HepG2 (cell line): ENCODE measurements around the gene AAMP. TPM values are rescaled to one million over a fixed set of nuclear protein-coding genes. Genes with fewer than 3 reads are reported as not detected.

Experiments used
- GABPB1 ChIP-seq: IDR thresholded peaks from 2 replicates; pipeline ENCODE4 v1.6.1; 2016; ENCODE audit warnings: mild to moderate bottlenecking, missing genetic modification reagents, moderate library complexity, missing compliant biosample characterization
- GZF1 ChIP-seq: sonication (generic); formaldehyde crosslinking; IDR thresholded peaks from 2 replicates; pipeline ENCODE4 v1.5.1; 2020; ENCODE audit warnings: mild to moderate bottlenecking, missing genetic modification reagents
- HNF4A ChIP-seq: sonication (generic); formaldehyde crosslinking; IDR thresholded peaks from 2 replicates; pipeline ENCODE4 v1.4.0; 2020; ENCODE audit warnings: missing genetic modification reagents
- IKZF5 ChIP-seq: IDR thresholded peaks from 2 replicates; pipeline ENCODE4 v1.6.1; 2018; ENCODE audit warnings: missing genetic modification reagents, mild to moderate bottlenecking, missing compliant biosample characterization
- KAT7 ChIP-seq: IDR thresholded peaks from 2 replicates; pipeline ENCODE4 v1.6.1; 2018; ENCODE audit warnings: borderline replicate concordance, missing compliant biosample characterization
- MATR3 ChIP-seq: sonication (generic); formaldehyde crosslinking; IDR thresholded peaks from 2 replicates; pipeline ENCODE4 v1.4.0; 2020; ENCODE audit warnings: missing genetic modification reagents
- NR1H2 ChIP-seq: sonication (generic); formaldehyde crosslinking; IDR thresholded peaks from 2 replicates; pipeline ENCODE4 v1.8.1; 2022; ENCODE audit warnings: low read depth, missing genetic modification reagents, borderline replicate concordance
- PAXIP1 ChIP-seq: sonication (generic); formaldehyde crosslinking; conservative IDR thresholded peaks from 2 replicates; pipeline ENCODE4 v1.4.0; 2020; ENCODE audit warnings: mild to moderate bottlenecking, missing genetic modification reagents, moderate library complexity
- POLR2A ChIP-seq, 2 experiments: IDR thresholded peaks; 2 replicates each; pipeline ENCODE4 v1.6.1; 2011; ENCODE audit warnings: low read depth in 2 of 2, low read length in 2 of 2, mild to moderate bottlenecking in 1 of 2, moderate library complexity in 1 of 2; ENCODE audit not compliant: insufficient read depth in 1 of 2
- RARG ChIP-seq: sonication (generic); formaldehyde crosslinking; IDR thresholded peaks from 2 replicates; pipeline ENCODE4 v1.4.0; 2020; ENCODE audit warnings: low read depth, mild to moderate bottlenecking, missing genetic modification reagents
- RBM22 ChIP-seq: fragments of 200-400 bp; formaldehyde crosslinking; optimal IDR thresholded peaks from 2 replicates; pipeline ENCODE3; 2017; ENCODE audit warnings: mild to moderate bottlenecking, low read length, moderate library complexity
- REXO4 ChIP-seq: sonication (generic); formaldehyde crosslinking; IDR thresholded peaks from 2 replicates; pipeline ENCODE4 v1.8.0; 2022; ENCODE audit warnings: missing genetic modification reagents, mild to moderate bottlenecking, borderline replicate concordance
- ZBTB10 ChIP-seq: sonication (generic); formaldehyde crosslinking; IDR thresholded peaks from 2 replicates; pipeline ENCODE4 v1.4.0; 2020; ENCODE audit warnings: missing genetic modification reagents, borderline replicate concordance
- ZKSCAN1 ChIP-seq: fragments of 150-350 bp; IDR thresholded peaks from 2 replicates; pipeline ENCODE4 v1.6.1; 2014; ENCODE audit warnings: low read length
- ZNF12 ChIP-seq: sonication (generic); formaldehyde crosslinking; IDR thresholded peaks from 2 replicates; pipeline ENCODE4 v1.5.0; 2020; ENCODE audit warnings: missing genetic modification reagents
- ZNF18 ChIP-seq: sonication (generic); formaldehyde crosslinking; IDR thresholded peaks from 2 replicates; pipeline ENCODE4 v1.8.0; 2022; ENCODE audit warnings: mild to moderate bottlenecking, missing genetic modification reagents; ENCODE audit not compliant: insufficient replicate concordance
- ZNF33B ChIP-seq: sonication (generic); formaldehyde crosslinking; IDR thresholded peaks from 2 replicates; pipeline ENCODE4 v1.5.1; 2020; ENCODE audit warnings: mild to moderate bottlenecking, missing genetic modification reagents
- ZNF543 ChIP-seq: sonication (generic); formaldehyde crosslinking; IDR thresholded peaks from 2 replicates; pipeline ENCODE4 v1.4.0; 2020; ENCODE audit warnings: mild to moderate bottlenecking, missing genetic modification reagents
- ZNF589 ChIP-seq: sonication (generic); formaldehyde crosslinking; conservative IDR thresholded peaks from 2 replicates; pipeline ENCODE4 v1.8.0; 2022; ENCODE audit warnings: mild to moderate bottlenecking, moderate library complexity, missing genetic modification reagents
- ZNF761 ChIP-seq: sonication (generic); formaldehyde crosslinking; conservative IDR thresholded peaks from 2 replicates; pipeline ENCODE4 v1.4.0; 2020; ENCODE audit warnings: mild to moderate bottlenecking, missing genetic modification reagents
- polyA plus RNA-seq, 8 experiments: library from polyadenylated mRNA; depleted of rRNA in 3 of 8; stranded (reverse) in 7 of 8; unstranded in 1 of 8; fragments of >200 nt; fragmentation: Illumina TruSeq in 4 of 8; extraction: Trizol in 4 of 8; gene quantifications; 2 replicates each; pipeline versions ENCODE4 v1.2.1 to v1.2.3, GENCODE V29; 2011 to 2016; ENCODE audit warnings: low read depth in 4 of 8, missing spikeins in 1 of 8, mixed read lengths in 1 of 8; ENCODE audit not compliant: insufficient read depth in 1 of 8
- total RNA-seq, 5 experiments: library from RNA; depleted of rRNA; stranded (reverse); fragments of >200 nt; fragmentation: Illumina TruSeq; extraction: Trizol; gene quantifications; 2 replicates each; pipeline ENCODE4 v1.2.3, GENCODE V29; 2016; ENCODE audit warnings: low read depth in 1 of 5

Gene AAMP
- total and polyA plus RNA-seq, 2 of the 13 experiments (the other 11 are each of a cell fraction or from before 2014, with no cell fraction given): 110 to 186 TPM

GRCh38 chr2:218292048-218293014 is 22.4 kb upstream of the AAMP start, which contains the start of gene TMBIM1 (continued):
- TF ChIP-seq ZBTB10: no peak
- TF ChIP-seq PAXIP1 (CRISPR knock-in tag): no peak; the same call in 1 of the 2 replicates
- TF ChIP-seq ZNF543 (CRISPR knock-in tag): no peak
- no peak for TF ChIP-seq ZKSCAN1
- peak; percentile 68; the same call in 1 of the 2 replicates for TF ChIP-seq NR1H2
- no peak for TF ChIP-seq REXO4 (CRISPR knock-in tag)
- no peak for TF ChIP-seq ZNF18 (CRISPR knock-in tag)
- TF ChIP-seq ZNF12 (CRISPR knock-in tag): no peak
- TF ChIP-seq ZNF589: no peak
- peak; percentile 19; the same call in 1 of the 2 replicates for TF ChIP-seq HNF4A (CRISPR knock-in tag)
- TF ChIP-seq ZNF33B (CRISPR knock-in tag): no peak
- TF ChIP-seq MATR3 (CRISPR knock-in tag): no peak
- peak; percentile 70; the same call in 1 of the 2 replicates for TF ChIP-seq IKZF5 (CRISPR knock-in tag)
- no peak for TF ChIP-seq GZF1 (CRISPR knock-in tag)
- peak; percentile 77 to 88 for TF ChIP-seq POLR2A (IDR thresholded peaks at IDR 0.05; ENCODE audit: insufficient read depth in 1 of 2, low read depth in 2 of 2, low read length in 2 of 2)
- no peak for TF ChIP-seq RBM22
- TF ChIP-seq GABPB1 (CRISPR knock-in tag): peak; percentile 70
- no peak; the same call in 1 of the 2 replicates for TF ChIP-seq KAT7 (CRISPR knock-in tag)
- no peak for TF ChIP-seq ZNF761
- TF ChIP-seq RARG (CRISPR knock-in tag): no peak
